OCI-M1 (cell line): ENCODE results near the gene SPATA13.

Experiments used
- DNase-seq: peaks from one replicate; lab custom pipeline; 2025; lab: John Stamatoyannopoulos, UW

The SPATA13 gene

GRCh38 chr13:24252136-24252535, 91.6 kb downstream of the SPATA13 start:
- DNase-seq, result no peak

- no peak for DNase-seq
Observed at GRCh38 chr13:24253520-24254145, 93.1 kb downstream of the SPATA13 start.

- DNase-seq, result no peak
Observed at GRCh38 chr13:24254146-24254841, 93.8 kb downstream of the SPATA13 start.

- no peak for DNase-seq
Observed at GRCh38 chr13:24257497-24257896, 97.0 kb downstream of the SPATA13 start.

GRCh38 chr13:24261566-24261965, 101.0 kb downstream of the SPATA13 start:
- DNase-seq, result no peak

GRCh38 chr13:24263632-24264031, 103.1 kb downstream of the SPATA13 start:
- no peak for DNase-seq

- no peak for DNase-seq
Observed at GRCh38 chr13:24264976-24265375, 104.5 kb downstream of the SPATA13 start.

- no peak for DNase-seq
Observed at GRCh38 chr13:24265453-24265852, 104.9 kb downstream of the SPATA13 start.

GRCh38 chr13:24267274-24267673, 106.8 kb downstream of the SPATA13 start:
- peak; percentile 61 for DNase-seq

- DNase-seq, result peak; percentile 29
Observed at GRCh38 chr13:24267801-24268200, 107.3 kb downstream of the SPATA13 start.

GRCh38 chr13:24269821-24270220, 109.3 kb downstream of the SPATA13 start:
- no peak for DNase-seq

- peak; percentile 78 for DNase-seq
Observed at GRCh38 chr13:24270639-24271141, 110.2 kb downstream of the SPATA13 start.

- DNase-seq, result no peak
Observed at GRCh38 chr13:24271231-24271600, 110.7 kb downstream of the SPATA13 start.

- DNase-seq, result peak; percentile 51
Observed at GRCh38 chr13:24271601-24272451, 111.3 kb downstream of the SPATA13 start.

- DNase-seq, result no peak
Observed at GRCh38 chr13:24272452-24273161, 112.1 kb downstream of the SPATA13 start.

- DNase-seq, result no peak
Observed at GRCh38 chr13:24273926-24274325, 113.4 kb downstream of the SPATA13 start.

GRCh38 chr13:24274452-24275021, 114.0 kb downstream of the SPATA13 start:
- DNase-seq, result peak; percentile 29

- DNase-seq, result no peak
Observed at GRCh38 chr13:24275041-24275440, 114.5 kb downstream of the SPATA13 start.

GRCh38 chr13:24276306-24276705, 115.8 kb downstream of the SPATA13 start:
- peak; percentile 10 for DNase-seq

GRCh38 chr13:24276861-24277260, 116.3 kb downstream of the SPATA13 start:
- no peak for DNase-seq

GRCh38 chr13:24277761-24278160, 117.2 kb downstream of the SPATA13 start:
- no peak for DNase-seq
